ENCODE results near the gene THAP12.

Gene THAP12, protein sequence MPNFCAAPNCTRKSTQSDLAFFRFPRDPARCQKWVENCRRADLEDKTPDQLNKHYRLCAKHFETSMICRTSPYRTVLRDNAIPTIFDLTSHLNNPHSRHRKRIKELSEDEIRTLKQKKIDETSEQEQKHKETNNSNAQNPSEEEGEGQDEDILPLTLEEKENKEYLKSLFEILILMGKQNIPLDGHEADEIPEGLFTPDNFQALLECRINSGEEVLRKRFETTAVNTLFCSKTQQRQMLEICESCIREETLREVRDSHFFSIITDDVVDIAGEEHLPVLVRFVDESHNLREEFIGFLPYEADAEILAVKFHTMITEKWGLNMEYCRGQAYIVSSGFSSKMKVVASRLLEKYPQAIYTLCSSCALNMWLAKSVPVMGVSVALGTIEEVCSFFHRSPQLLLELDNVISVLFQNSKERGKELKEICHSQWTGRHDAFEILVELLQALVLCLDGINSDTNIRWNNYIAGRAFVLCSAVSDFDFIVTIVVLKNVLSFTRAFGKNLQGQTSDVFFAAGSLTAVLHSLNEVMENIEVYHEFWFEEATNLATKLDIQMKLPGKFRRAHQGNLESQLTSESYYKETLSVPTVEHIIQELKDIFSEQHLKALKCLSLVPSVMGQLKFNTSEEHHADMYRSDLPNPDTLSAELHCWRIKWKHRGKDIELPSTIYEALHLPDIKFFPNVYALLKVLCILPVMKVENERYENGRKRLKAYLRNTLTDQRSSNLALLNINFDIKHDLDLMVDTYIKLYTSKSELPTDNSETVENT

DNA sequence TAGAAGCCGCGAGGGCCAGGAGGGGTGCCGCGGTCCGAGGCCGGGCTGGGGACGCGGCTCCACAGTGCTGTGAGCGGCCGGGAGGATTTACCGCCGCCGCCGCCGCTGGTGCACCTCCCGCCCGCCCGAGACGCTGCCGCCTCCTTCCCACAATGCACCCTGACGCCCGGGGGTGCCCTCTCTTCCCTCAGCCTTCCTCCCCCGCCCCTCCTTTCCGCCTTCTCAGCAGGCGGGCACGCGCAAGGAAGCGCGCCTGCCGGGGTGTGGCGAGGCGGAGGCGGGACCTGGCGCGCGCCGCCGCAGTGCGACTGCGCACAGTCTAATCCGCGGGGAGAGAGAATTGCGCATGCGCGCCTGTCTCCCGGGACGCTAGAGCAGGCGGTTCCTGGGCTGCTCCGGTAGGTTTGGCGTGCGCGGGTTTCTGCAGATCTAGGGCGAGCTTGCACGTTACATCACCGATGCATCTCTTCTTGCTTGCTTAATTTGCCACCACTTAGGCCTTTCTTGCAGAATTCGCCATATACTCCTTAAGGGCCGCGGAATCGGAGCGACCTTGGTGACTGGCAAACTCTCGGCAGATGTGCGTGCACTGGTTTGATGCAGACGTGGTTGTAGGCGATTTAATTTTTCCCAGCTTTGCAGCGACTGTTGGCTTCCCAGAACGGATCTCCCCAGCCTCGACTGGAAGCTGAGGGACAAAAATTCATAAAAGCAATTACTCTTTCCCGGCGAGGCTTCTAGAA, at the start of gene THAP12, which contains the start of gene GVQW3:
THAP12 (minus strand) TSS at position 156 of the 743 bp plus-strand sequence. CDS start 296 bp downstream, outside the sequence.
GVQW3 (plus strand) TSS at position 347 of the 743 bp plus-strand sequence. CDS start 506 bp downstream, outside the sequence.
- peak within 1 kb of the TSS; percentile 94 for H3K4me3 ChIP-seq
- H3K27ac ChIP-seq, result no peak within 1 kb of the TSS
- no peaks in the 10 kb centered on the region for H3K9me3 ChIP-seq (ENCODE audit: low read depth, low read length)
- TF ChIP-seq EZH2 (IDR thresholded peaks at IDR 0.05), result no peak
- peak; percentile 96 for TF ChIP-seq POLR2AphosphoS5 (IDR thresholded peaks at IDR 0.05; ENCODE audit: borderline replicate concordance, low read depth, low read length)
- peak within 1 kb of the TSS; percentile 89 for H3K9ac ChIP-seq (ENCODE audit: insufficient read length)
- H3K36me3 ChIP-seq (ENCODE audit: insufficient read depth, low read length), result no peaks in the 10 kb centered on the region
- peak; percentile 59 for DNase-seq (ENCODE audit: low read depth, low spot score)

GRCh38 chr11:76426660-76427059, 45.7 kb upstream of the THAP12 start:
- Histone ChIP-seq H3K4me3 (no peak overlapping the region), H3K27ac (no peak overlapping the region), H3K36me3 (ENCODE audit: insufficient read depth, low read length) (no peaks in the 10 kb centered on the region), H3K9ac (ENCODE audit: insufficient read length) (no peak overlapping the region), H3K9me3 (ENCODE audit: low read depth, low read length) (no peaks in the 10 kb centered on the region)
- TF ChIP-seq POLR2AphosphoS5 (IDR thresholded peaks at IDR 0.05; ENCODE audit: borderline replicate concordance, low read depth, low read length) (no peak), FOXP2 (optimal IDR thresholded peaks at IDR 0.05; ENCODE audit: control extremely low read depth, extremely low read length, insufficient read depth) (no peak), EZH2 (IDR thresholded peaks at IDR 0.05) (no peak)
- no peak for DNase-seq (ENCODE audit: low read depth, low spot score)

- Histone ChIP-seq H3K27ac (no peak overlapping the region), H3K9ac (ENCODE audit: insufficient read length) (no peak overlapping the region), H3K9me3 (ENCODE audit: low read depth, low read length) (no peaks in the 10 kb centered on the region), H3K36me3 (ENCODE audit: insufficient read depth, low read length) (no peaks in the 10 kb centered on the region), H3K4me3 (no peak overlapping the region)
- TF ChIP-seq POLR2AphosphoS5 (IDR thresholded peaks at IDR 0.05; ENCODE audit: borderline replicate concordance, low read depth, low read length) (no peak), EZH2 (IDR thresholded peaks at IDR 0.05) (no peak), FOXP2 (optimal IDR thresholded peaks at IDR 0.05; ENCODE audit: control extremely low read depth, extremely low read length, insufficient read depth) (no peak)
- DNase-seq (ENCODE audit: low read depth, low spot score), result no peak
Measured at GRCh38 chr11:76424891-76425290, 44.0 kb upstream of the THAP12 start.

DNA sequence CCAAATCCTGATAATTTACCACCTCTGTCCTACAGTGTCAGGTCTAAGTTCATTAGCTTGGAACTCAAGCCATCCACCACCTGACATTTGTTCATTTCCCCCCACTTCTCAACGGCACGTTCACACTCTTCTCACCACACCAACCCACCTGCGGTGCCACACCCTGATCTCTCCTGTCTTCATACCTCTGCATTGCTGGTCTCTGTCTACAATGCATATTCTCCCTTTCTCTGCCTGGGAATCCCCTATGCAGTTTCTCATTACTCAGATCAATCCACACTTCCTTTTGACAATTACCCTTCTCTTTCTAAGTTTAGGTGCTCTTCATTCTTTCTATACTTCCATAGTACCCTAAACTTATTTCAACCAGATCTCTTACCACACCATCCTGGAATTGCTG, 43.4 kb upstream of the THAP12 start:
- Histone ChIP-seq H3K36me3 (ENCODE audit: insufficient read depth, low read length) (no peaks in the 10 kb centered on the region), H3K27ac (no peak overlapping the region), H3K9ac (ENCODE audit: insufficient read length) (no peak overlapping the region), H3K9me3 (ENCODE audit: low read depth, low read length) (no peaks in the 10 kb centered on the region), H3K4me3 (no peak overlapping the region)
- TF ChIP-seq FOXP2 (optimal IDR thresholded peaks at IDR 0.05; ENCODE audit: control extremely low read depth, extremely low read length, insufficient read depth) (no peak), EZH2 (IDR thresholded peaks at IDR 0.05) (no peak), POLR2AphosphoS5 (IDR thresholded peaks at IDR 0.05; ENCODE audit: borderline replicate concordance, low read depth, low read length) (no peak)
- DNase-seq (ENCODE audit: low read depth, low spot score), result no peak

DNA sequence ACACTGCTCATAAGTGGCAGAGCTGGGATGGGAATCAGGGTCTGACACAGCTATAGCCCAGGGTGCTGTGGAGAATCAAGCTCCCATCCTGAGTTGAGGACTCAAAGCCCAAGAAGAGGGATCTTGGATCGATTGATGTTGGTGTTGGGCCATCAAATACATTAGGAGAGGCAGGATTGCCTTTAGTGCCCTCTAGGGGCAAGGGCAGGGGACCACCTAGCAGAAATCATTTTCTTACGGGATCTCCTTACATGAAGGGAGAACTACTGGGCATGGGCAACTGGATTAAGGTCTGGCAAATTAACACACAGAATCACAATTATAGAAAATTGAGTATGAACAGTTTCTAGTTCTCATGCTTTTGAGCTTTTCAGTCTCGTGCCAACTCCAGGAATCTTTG, 39.0 kb upstream of the THAP12 start:
- DNase-seq (ENCODE audit: low read depth, low spot score), result no peak
- Histone ChIP-seq H3K27ac (no peak overlapping the region), H3K36me3 (ENCODE audit: insufficient read depth, low read length) (no peaks in the 10 kb centered on the region), H3K4me3 (no peak overlapping the region), H3K9me3 (ENCODE audit: low read depth, low read length) (no peaks in the 10 kb centered on the region), H3K9ac (ENCODE audit: insufficient read length) (no peak overlapping the region)
- no peak for TF ChIP-seq FOXP2 (optimal IDR thresholded peaks at IDR 0.05; ENCODE audit: control extremely low read depth, extremely low read length, insufficient read depth)
- TF ChIP-seq POLR2AphosphoS5 (IDR thresholded peaks at IDR 0.05; ENCODE audit: borderline replicate concordance, low read depth, low read length), result no peak
- no peak for TF ChIP-seq EZH2 (IDR thresholded peaks at IDR 0.05)

GRCh38 chr11:76415073-76415472, 34.1 kb upstream of the THAP12 start:
- Histone ChIP-seq H3K9ac (ENCODE audit: insufficient read length) (no peak overlapping the region), H3K36me3 (ENCODE audit: insufficient read depth, low read length) (no peaks in the 10 kb centered on the region), H3K4me3 (no peak overlapping the region), H3K9me3 (ENCODE audit: low read depth, low read length) (no peaks in the 10 kb centered on the region), H3K27ac (no peak overlapping the region)
- DNase-seq (ENCODE audit: low read depth, low spot score), result no peak
- TF ChIP-seq POLR2AphosphoS5 (IDR thresholded peaks at IDR 0.05; ENCODE audit: borderline replicate concordance, low read depth, low read length), result no peak
- TF ChIP-seq FOXP2 (optimal IDR thresholded peaks at IDR 0.05; ENCODE audit: control extremely low read depth, extremely low read length, insufficient read depth), result no peak
- no peak for TF ChIP-seq EZH2 (IDR thresholded peaks at IDR 0.05)

- Histone ChIP-seq H3K36me3 (ENCODE audit: insufficient read depth, low read length) (no peaks in the 10 kb centered on the region), H3K9ac (ENCODE audit: insufficient read length) (no peak overlapping the region), H3K27ac (no peak overlapping the region), H3K4me3 (no peak overlapping the region), H3K9me3 (ENCODE audit: low read depth, low read length) (no peaks in the 10 kb centered on the region)
- TF ChIP-seq FOXP2 (optimal IDR thresholded peaks at IDR 0.05; ENCODE audit: control extremely low read depth, extremely low read length, insufficient read depth) (no peak), EZH2 (IDR thresholded peaks at IDR 0.05) (no peak), POLR2AphosphoS5 (IDR thresholded peaks at IDR 0.05; ENCODE audit: borderline replicate concordance, low read depth, low read length) (no peak)
- no peak for DNase-seq (ENCODE audit: low read depth, low spot score)
Measured at GRCh38 chr11:76410851-76411357, 30.0 kb upstream of the THAP12 start.

Data from SK-N-MC (cell line).